NCI-H748 (cell line): ENCODE data around the gene TMEM45B.
"Not testable (repeated sequence)": the region's sequence is repeated elsewhere in the genome, so short reads cannot be mapped to it uniquely, and the experiment has no call there.

Experiments
- DNase-seq: peaks from one replicate; lab custom pipeline; 2025; ENCODE audit not compliant: unreplicated experiment; lab: John Stamatoyannopoulos, UW

The TMEM45B gene

GRCh38 chr11:129804012-129804411 is 11.6 kb upstream of the TMEM45B start:
- DNase-seq: no peak

GRCh38 chr11:129808241-129808640 is 7.4 kb upstream of the TMEM45B start:
- not testable (repeated sequence) for DNase-seq

GRCh38 chr11:129813231-129813791 is 2.3 kb upstream of the TMEM45B start:
- peak; percentile 65 for DNase-seq

- no peak for DNase-seq
Observed at GRCh38 chr11:129814244-129815014, 1.2 kb upstream of the TMEM45B start.

- no peak for DNase-seq
Observed at GRCh38 chr11:129817534-129818051, 1.9 kb downstream of the TMEM45B start.

GRCh38 chr11:129818236-129818635 is 2.6 kb downstream of the TMEM45B start:
- DNase-seq: not testable (repeated sequence)

- DNase-seq: no peak
Observed at GRCh38 chr11:129819237-129819636, 3.6 kb downstream of the TMEM45B start.

- DNase-seq: not testable (repeated sequence)
Observed at GRCh38 chr11:129820228-129820627, 4.6 kb downstream of the TMEM45B start.

GRCh38 chr11:129823281-129823680 is 7.6 kb downstream of the TMEM45B start:
- not testable (repeated sequence) for DNase-seq

- not testable (repeated sequence) for DNase-seq
Observed at GRCh38 chr11:129823799-129824198, 8.2 kb downstream of the TMEM45B start.

GRCh38 chr11:129825380-129825779 is 9.7 kb downstream of the TMEM45B start:
- DNase-seq: no peak

- peak; percentile 81 for DNase-seq
Observed at GRCh38 chr11:129828301-129828836, 12.7 kb downstream of the TMEM45B start.

- not testable (repeated sequence) for DNase-seq
Observed at GRCh38 chr11:129829497-129829896, 13.8 kb downstream of the TMEM45B start.

- DNase-seq: not testable (repeated sequence)
Observed at GRCh38 chr11:129831227-129831626, 15.6 kb downstream of the TMEM45B start.

- DNase-seq: not testable (repeated sequence)
Observed at GRCh38 chr11:129833260-129833659, 17.6 kb downstream of the TMEM45B start.

GRCh38 chr11:129836423-129836891 is 20.8 kb downstream of the TMEM45B start:
- not testable (repeated sequence) for DNase-seq

- no peak for DNase-seq
Observed at GRCh38 chr11:129836979-129837378, 21.3 kb downstream of the TMEM45B start.

- no peak for DNase-seq
Observed at GRCh38 chr11:129840236-129840635, 24.6 kb downstream of the TMEM45B start.

GRCh38 chr11:129842138-129842537 is 26.5 kb downstream of the TMEM45B start:
- DNase-seq: no peak

- peak; percentile 67 for DNase-seq
Observed at GRCh38 chr11:129846508-129847335, 31.1 kb downstream of the TMEM45B start.

- not testable (repeated sequence) for DNase-seq
Observed at GRCh38 chr11:129847361-129847760, 31.7 kb downstream of the TMEM45B start.
